Astrocyte of the cerebellum (primary cell): ENCODE results near the gene CHST11.

ENCODE experiments used
- DNase-seq: peaks from one replicate; pipeline ENCODE4 v3.0.0-alpha.2; 2011; ENCODE audit warnings: low read depth
- H3K4me3 ChIP-seq: 2 replicates; pipeline ENCODE4 v1.5.1; 2011; ENCODE audit warnings: mild to moderate bottlenecking, low read depth, low read length, moderate library complexity
- CTCF ChIP-seq: IDR thresholded peaks from 2 replicates; pipeline ENCODE4 v1.5.1; 2012; ENCODE audit warnings: low read length, low read depth, moderate library complexity, mild to moderate bottlenecking; ENCODE audit errors: missing control alignments
- in situ Hi-C: cut with HindIII; loops from 2 replicates; pipeline ENCODE4 v1.10.0; 2017; ENCODE audit warnings: low sequenced_read_pairs

Gene CHST11

GRCh38 chr12:104785886-104786285, 329.1 kb downstream of the CHST11 start:
- in situ Hi-C loops, result no loop called here
- no peak overlapping the region for H3K4me3 ChIP-seq
- TF ChIP-seq CTCF, result no peak
- no peak for DNase-seq

GRCh38 chr12:104786352-104786751, 329.6 kb downstream of the CHST11 start:
- in situ Hi-C loops, result no loop called here
- H3K4me3 ChIP-seq, result no peak overlapping the region
- no peak for DNase-seq
- TF ChIP-seq CTCF, result no peak

- DNase-seq, result no peak
- TF ChIP-seq CTCF, result no peak
- in situ Hi-C loops, result no loop called here
- no peak overlapping the region for H3K4me3 ChIP-seq
These were observed 332.1 kb downstream of the CHST11 start for GRCh38 chr12:104788840-104789271.

GRCh38 chr12:104790296-104791125, 333.8 kb downstream of the CHST11 start:
- TF ChIP-seq CTCF, result peak; percentile 61
- in situ Hi-C loops, result no loop called here
- H3K4me3 ChIP-seq, result no peak overlapping the region
- no peak for DNase-seq

GRCh38 chr12:104792570-104792969, 335.8 kb downstream of the CHST11 start:
- in situ Hi-C loops, result no loop called here
- TF ChIP-seq CTCF, result no peak
- peak; percentile 95 for DNase-seq
- no peak overlapping the region for H3K4me3 ChIP-seq

- TF ChIP-seq CTCF, result no peak
- in situ Hi-C loops, result no loop called here
- no peak overlapping the region for H3K4me3 ChIP-seq
- DNase-seq, result peak; percentile 97
These were observed 336.5 kb downstream of the CHST11 start for GRCh38 chr12:104793285-104793684.

GRCh38 chr12:104793968-104794367, 337.2 kb downstream of the CHST11 start:
- DNase-seq, result no peak
- no peak overlapping the region for H3K4me3 ChIP-seq
- TF ChIP-seq CTCF, result no peak
- in situ Hi-C loops, result no loop called here
